Right atrium auricular region (tissue), 2 donors: Measurements from ENCODE around the gene FBXL12. TPM values are rescaled to one million over a fixed set of nuclear protein-coding genes. Genes with fewer than 3 reads are reported as not detected.
A peak's percentile ranks its signal among the peaks of the same experiment; 100 is the strongest.
"Not testable (repeated sequence)": the region's sequence is repeated elsewhere in the genome, so short reads cannot be mapped to it uniquely, and the experiment has no call there.

Experiments
- DNase-seq: peaks from one replicate; pipeline ENCODE4 v3.0.0-alpha.2; 2019; ENCODE audit warnings: low spot score
- H3K27ac ChIP-seq, 2 donors: fragments of 200-600 bp; sonication (generic); 1 replicate in 1 of 2; 2 replicates in 1 of 2; pipeline ENCODE4 v1.5.1; 2016 to 2019
- H3K27me3 ChIP-seq, 2 donors: fragments of 200-600 bp; sonication (generic); one replicate each; pipeline versions ENCODE4 v1.5.1 to v1.6.0; 2017 to 2019
- H3K36me3 ChIP-seq: fragments of 200-600 bp; sonication (generic); one replicate; pipeline ENCODE4 v1.5.1; 2016
- H3K4me1 ChIP-seq, 2 donors: fragments of 200-600 bp; sonication (generic); one replicate each; pipeline versions ENCODE4 v1.5.1 to v1.6.0; 2017 to 2019
- H3K4me3 ChIP-seq, 2 donors: fragments of 200-600 bp; sonication (generic); 1 replicate in 1 of 2; 2 replicates in 1 of 2; pipeline ENCODE4 v1.5.1; 2017 to 2019; ENCODE audit warnings: mild to moderate bottlenecking in 1 of 2, moderate library complexity in 1 of 2
- H3K9me3 ChIP-seq, 2 donors: fragments of 200-600 bp; sonication (generic); one replicate each; pipeline ENCODE4 v1.5.1; 2019
- CTCF ChIP-seq, 2 donors: fragments of 200-600 bp; sonication (generic); IDR thresholded peaks; one replicate each; pipeline ENCODE4 v1.5.1; 2019; ENCODE audit warnings: antibody characterized with exemption in 2 of 2
- total RNA-seq, 2 donors: library from RNA; depleted of rRNA; stranded (reverse); fragments of >200 nt; gene quantifications; one replicate each; pipeline ENCODE4 v1.1.0, GENCODE V29; 2016

FBXL12 gene
- total RNA-seq, 2 donors from 2014 or later = 10.2 to 15.8 TPM

DNA sequence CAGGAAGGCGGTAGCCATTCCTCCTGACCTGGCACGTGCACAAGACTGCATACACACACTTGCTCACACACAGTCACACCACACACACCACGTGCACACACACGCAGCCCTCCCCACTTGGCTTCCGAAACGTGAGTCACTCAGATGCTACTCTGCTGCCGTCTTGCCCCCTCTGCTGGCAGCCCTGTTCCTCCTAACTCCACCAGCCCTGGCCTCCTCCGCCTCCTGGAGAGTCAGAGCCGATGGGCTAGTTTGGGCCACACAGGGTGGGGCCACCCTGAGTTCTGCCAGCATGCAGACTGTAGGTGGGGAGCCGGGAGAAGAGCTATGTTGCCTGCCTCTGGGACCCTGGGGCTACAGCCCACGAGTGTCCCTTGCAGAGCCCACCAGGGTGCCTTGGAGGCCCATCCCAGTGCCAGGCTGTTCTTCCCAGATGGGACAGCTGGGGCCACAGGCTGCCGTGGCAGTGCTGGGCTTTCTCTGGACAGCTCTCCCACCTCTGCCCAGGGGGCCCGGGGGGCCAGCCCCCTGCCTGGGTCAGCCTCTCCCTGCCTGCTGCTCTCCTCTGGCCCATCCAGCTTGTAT, 28.3 kb upstream of the FBXL12 start:
- H3K4me1 ChIP-seq = peaks cover 0 to 18% of the 10 kb centered on the region in 2 donors
- H3K27ac ChIP-seq = no peak overlapping the region
- peak in 1 of 2 donors; percentile 38 for TF ChIP-seq CTCF (IDR thresholded peaks at IDR 0.05)
- peaks cover 39% of the 10 kb centered on the region for H3K36me3 ChIP-seq
- H3K27me3 ChIP-seq = no peaks in the 10 kb centered on the region
- H3K9me3 ChIP-seq = no peaks in the 10 kb centered on the region
- DNase-seq = peak; percentile 70
- H3K4me3 ChIP-seq = no peak overlapping the region

DNA sequence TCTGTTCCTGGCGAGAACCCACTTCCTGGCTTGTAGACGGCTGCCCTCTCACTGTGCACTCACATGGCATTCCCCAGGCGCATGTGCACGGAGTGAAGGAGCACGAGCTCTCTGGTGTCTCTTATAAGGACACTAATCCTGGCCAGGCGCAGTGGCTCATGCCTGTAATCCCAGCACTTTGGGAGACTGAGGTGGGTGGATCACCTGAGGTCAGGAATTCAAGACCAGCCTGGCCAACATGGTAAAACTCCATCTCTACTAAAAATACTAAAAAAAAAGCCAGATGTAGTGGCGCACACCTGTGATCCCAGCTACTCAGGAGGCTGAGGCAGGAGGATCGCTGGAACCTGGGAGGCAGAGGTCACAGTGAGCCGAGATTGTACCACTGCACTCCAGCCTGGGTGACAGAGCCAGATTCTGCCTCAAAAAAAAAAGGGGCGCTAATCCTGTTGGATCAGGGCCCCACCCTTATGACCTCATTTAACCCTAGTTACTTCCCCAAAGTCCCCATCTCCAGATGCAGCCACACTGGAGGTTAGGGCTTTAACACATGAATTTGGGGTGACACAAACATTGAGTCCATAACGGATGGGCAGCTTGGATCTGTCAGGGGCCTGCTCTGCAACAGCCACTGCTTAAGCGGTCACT, 24.9 kb upstream of the FBXL12 start:
- not testable (repeated sequence) for DNase-seq, H3K27ac ChIP-seq, H3K4me3 ChIP-seq, H3K9me3 ChIP-seq, H3K27me3 ChIP-seq
- peaks cover 63% of the 10 kb centered on the region for H3K36me3 ChIP-seq
- peaks cover 0 to 18% of the 10 kb centered on the region in 2 donors for H3K4me1 ChIP-seq

DNA sequence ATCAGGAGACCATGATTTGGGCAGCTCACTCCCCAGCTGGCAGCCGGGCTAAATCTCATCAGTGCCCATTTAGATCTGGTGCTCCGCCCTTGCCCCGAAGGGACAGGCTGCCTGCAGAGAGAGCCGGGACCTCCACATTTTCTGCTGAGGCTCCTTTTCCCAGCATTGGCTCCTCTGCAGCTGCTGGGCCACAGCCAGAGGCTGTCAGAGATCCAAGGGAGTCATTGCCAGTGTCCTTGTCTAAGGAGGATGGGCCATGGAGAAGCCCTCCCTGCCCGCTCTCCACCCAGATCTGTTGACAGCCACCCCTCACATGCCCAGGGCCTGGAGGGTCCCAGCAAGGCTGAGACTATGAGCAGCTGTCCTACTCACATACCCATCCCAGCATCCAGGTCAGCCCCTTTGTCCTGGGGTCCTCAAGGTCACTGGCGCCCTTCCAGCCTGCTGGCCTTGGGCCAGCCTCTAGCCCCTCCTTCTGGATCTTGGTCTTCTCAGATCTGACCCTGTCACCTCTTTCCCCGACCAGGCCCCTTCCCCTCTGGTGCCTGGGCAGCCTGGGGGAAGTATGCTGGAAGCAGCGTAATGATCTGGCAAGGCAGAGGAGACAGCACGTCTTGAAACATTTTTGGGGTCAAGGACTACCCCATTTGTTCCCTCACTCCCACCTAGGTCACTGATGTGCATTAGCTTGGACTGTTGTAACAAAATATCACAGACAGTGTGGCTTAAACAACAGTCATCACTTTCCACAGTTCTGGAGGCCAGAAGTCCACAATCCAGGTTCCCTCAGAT, 24.2 kb upstream of the FBXL12 start:
- no peak overlapping the region for H3K27ac ChIP-seq
- peaks cover 0 to 18% of the 10 kb centered on the region in 2 donors for H3K4me1 ChIP-seq
- H3K4me3 ChIP-seq = no peak overlapping the region
- H3K9me3 ChIP-seq = no peaks in the 10 kb centered on the region
- DNase-seq = no peak
- no peak for TF ChIP-seq CTCF (IDR thresholded peaks at IDR 0.05)
- H3K27me3 ChIP-seq = no peaks in the 10 kb centered on the region
- H3K36me3 ChIP-seq = peaks cover 56% of the 10 kb centered on the region

DNA sequence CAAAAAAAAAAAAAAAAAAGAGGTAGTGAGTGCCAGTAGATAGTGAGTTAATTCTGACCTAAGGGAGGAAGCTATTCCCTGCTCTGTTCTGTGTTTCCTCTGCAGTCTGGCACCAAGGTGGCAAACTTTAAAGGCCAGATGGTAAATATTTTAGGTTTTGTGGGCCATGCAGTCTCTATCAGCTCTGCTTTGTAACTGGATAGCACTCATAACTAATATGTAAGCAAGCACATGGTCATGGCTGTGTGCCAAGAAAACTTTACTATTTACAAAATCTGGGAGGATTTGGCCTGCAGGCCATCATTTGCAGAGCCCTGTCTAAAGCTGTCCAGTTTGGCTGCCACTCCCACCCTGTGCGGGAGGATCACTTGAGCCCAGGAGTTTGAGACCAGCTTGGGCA, 20.5 kb upstream of the FBXL12 start:
- Histone ChIP-seq H3K36me3 (peaks cover 50% of the 10 kb centered on the region), H3K4me3 (no peak overlapping the region), H3K27me3 (no peaks in the 10 kb centered on the region), H3K27ac (no peak overlapping the region), H3K9me3 (no peaks in the 10 kb centered on the region), H3K4me1 (peaks cover 0 to 24% of the 10 kb centered on the region in 2 donors)
- DNase-seq = no peak
- no peak for TF ChIP-seq CTCF (IDR thresholded peaks at IDR 0.05)

DNA sequence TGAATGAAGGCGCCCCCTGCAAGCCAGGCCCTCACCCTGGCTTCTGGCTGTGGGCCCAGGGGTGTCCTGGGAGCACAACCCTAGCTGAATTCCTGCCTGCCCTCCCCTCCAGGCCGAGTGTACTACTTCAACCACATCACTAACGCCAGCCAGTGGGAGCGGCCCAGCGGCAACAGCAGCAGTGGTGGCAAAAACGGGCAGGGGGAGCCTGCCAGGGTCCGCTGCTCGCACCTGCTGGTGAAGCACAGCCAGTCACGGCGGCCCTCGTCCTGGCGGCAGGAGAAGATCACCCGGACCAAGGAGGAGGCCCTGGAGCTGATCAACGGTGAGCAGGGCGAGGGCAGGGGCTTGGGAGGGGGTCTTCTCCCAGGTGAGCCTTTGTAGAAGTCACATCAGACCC, 19.4 kb upstream of the FBXL12 start:
- H3K4me3 ChIP-seq = no peak overlapping the region
- H3K27ac ChIP-seq = no peak overlapping the region
- no peaks in the 10 kb centered on the region for H3K27me3 ChIP-seq
- H3K36me3 ChIP-seq = peaks cover 39% of the 10 kb centered on the region
- TF ChIP-seq CTCF (IDR thresholded peaks at IDR 0.05) = no peak
- H3K4me1 ChIP-seq = peaks cover 0 to 24% of the 10 kb centered on the region in 2 donors
- H3K9me3 ChIP-seq = no peaks in the 10 kb centered on the region
- no peak for DNase-seq

GRCh38 chr19:9836021-9836420, 17.1 kb upstream of the FBXL12 start:
- Histone ChIP-seq H3K9me3 (no peaks in the 10 kb centered on the region), H3K4me3 (peak overlapping the region; percentile 98 to 99), H3K36me3 (peaks cover 17% of the 10 kb centered on the region), H3K4me1 (peaks cover 0 to 15% of the 10 kb centered on the region in 2 donors), H3K27ac (no peak overlapping the region), H3K27me3 (no peaks in the 10 kb centered on the region)
- DNase-seq = no peak
- no peak for TF ChIP-seq CTCF (IDR thresholded peaks at IDR 0.05)
